ENCODE results near the gene PSMD6.

- no peak for TF ChIP-seq CTCF (IDR thresholded peaks at IDR 0.05)
- no peak for TF ChIP-seq POLR2AphosphoS5 (IDR thresholded peaks at IDR 0.05)
Observed at GRCh38 chr3:64046996-64047594, 23.8 kb upstream of the PSMD6 start.

All from breast epithelium (tissue), 3 donors.